Measurements from ENCODE around the gene CNGB1.

The CNGB1 gene

GRCh38 chr16:57894390-57895080 lies 76.4 kb downstream of the CNGB1 start:
- Histone ChIP-seq H3K27me3 (ENCODE audit: control insufficient read depth in 3 of 3, insufficient read depth in 3 of 3, low read depth in 1 of 3, low read length in 3 of 3) (peaks cover 0 to 39% (median 0%) of the 10 kb centered on the region in 3 experiments), H3K18ac (ENCODE audit: low read length) (no peak overlapping the region), H3K4ac (ENCODE audit: low read length) (no peak overlapping the region), H3K4me3 (ENCODE audit: low read length in 2 of 2) (no peak overlapping the region), H2BK12ac (ENCODE audit: low read length) (no peak overlapping the region), H3K4me1 (ENCODE audit: control insufficient read depth in 2 of 2, insufficient read depth in 1 of 2, low read depth in 1 of 2, low read length in 2 of 2) (peaks cover 2 to 5% of the 10 kb centered on the region in 2 donors), H3K79me1 (ENCODE audit: low read depth, low read length) (no peaks in the 10 kb centered on the region), H3K36me3 (replicated peaks in 1 of 2; ENCODE audit: control insufficient read depth in 2 of 2, insufficient read depth in 2 of 2, low read length in 2 of 2) (no peaks in the 10 kb centered on the region), H3K9me3 (replicated peaks in 1 of 2; ENCODE audit: control insufficient read depth in 2 of 2, insufficient read depth in 1 of 2, low read depth in 1 of 2, low read length in 2 of 2) (no peaks in the 10 kb centered on the region), H3K23ac (ENCODE audit: low read depth, low read length, poor library complexity) (no peak overlapping the region), H3K27ac (replicated peaks; ENCODE audit: low read length) (no peak overlapping the region), H4K91ac (ENCODE audit: low read depth, low read length, poor library complexity) (no peak overlapping the region), H2BK15ac (ENCODE audit: low read length) (no peak overlapping the region), H4K8ac (ENCODE audit: low read depth, low read length) (no peak overlapping the region), H3K4me2 (ENCODE audit: insufficient read depth, low read length, poor library complexity, severe bottlenecking) (no peak overlapping the region), H3K9ac (ENCODE audit: low read depth, low read length, poor library complexity) (no peak overlapping the region), H2BK5ac (ENCODE audit: low read length) (no peak overlapping the region), H2BK120ac (ENCODE audit: low read depth, low read length) (no peak overlapping the region), H2AK5ac (ENCODE audit: low read depth, low read length) (no peak overlapping the region), H2AFZ (ENCODE audit: low read length) (no peak overlapping the region), H3K14ac (ENCODE audit: low read length) (no peak overlapping the region)
- WGBS, 2 donors (ENCODE audit: extremely low coverage in 2 of 2, insufficient read length in 2 of 2, insufficient replicate concordance in 1 of 2), result no CpG with 5 or more reads among the region's 10 CpGs
- no peak for DNase-seq (ENCODE audit: low spot score)

GRCh38 chr16:57893559-57894389 lies 77.2 kb downstream of the CNGB1 start:
- peaks cover 2 to 4% of the 10 kb centered on the region in 2 donors for H3K4me1 ChIP-seq (ENCODE audit: control insufficient read depth in 2 of 2, insufficient read depth in 1 of 2, low read depth in 1 of 2, low read length in 2 of 2)
- no peak overlapping the region for H3K27ac ChIP-seq (replicated peaks; ENCODE audit: low read length)
- DNase-seq (ENCODE audit: low spot score), result no peak

GRCh38 chr16:57893217-57893558 lies 77.7 kb downstream of the CNGB1 start:
- no peak for DNase-seq (ENCODE audit: low spot score)

More at GRCh38 chr16:57893559-57894389, 77.2 kb downstream of the CNGB1 start:
- Histone ChIP-seq H3K4ac (ENCODE audit: low read length) (no peak overlapping the region), H3K9ac (ENCODE audit: low read depth, low read length, poor library complexity) (no peak overlapping the region), H3K18ac (ENCODE audit: low read length) (no peak overlapping the region), H3K23ac (ENCODE audit: low read depth, low read length, poor library complexity) (no peak overlapping the region), H2BK12ac (ENCODE audit: low read length) (no peak overlapping the region), H2BK5ac (ENCODE audit: low read length) (no peak overlapping the region), H3K4me3 (ENCODE audit: low read length in 2 of 2) (no peak overlapping the region), H2BK15ac (ENCODE audit: low read length) (no peak overlapping the region), H2BK120ac (ENCODE audit: low read depth, low read length) (no peak overlapping the region), H2AK5ac (ENCODE audit: low read depth, low read length) (no peak overlapping the region), H3K14ac (ENCODE audit: low read length) (no peak overlapping the region), H3K79me1 (ENCODE audit: low read depth, low read length) (no peaks in the 10 kb centered on the region), H3K27me3 (ENCODE audit: control insufficient read depth in 3 of 3, insufficient read depth in 3 of 3, low read depth in 1 of 3, low read length in 3 of 3) (peaks cover 0 to 41% (median 0%) of the 10 kb centered on the region in 3 experiments), H2AFZ (ENCODE audit: low read length) (no peak overlapping the region), H3K36me3 (replicated peaks in 1 of 2; ENCODE audit: control insufficient read depth in 2 of 2, insufficient read depth in 2 of 2, low read length in 2 of 2) (no peaks in the 10 kb centered on the region), H3K4me2 (ENCODE audit: insufficient read depth, low read length, poor library complexity, severe bottlenecking) (no peak overlapping the region), H3K9me3 (replicated peaks in 1 of 2; ENCODE audit: control insufficient read depth in 2 of 2, insufficient read depth in 1 of 2, low read depth in 1 of 2, low read length in 2 of 2) (no peaks in the 10 kb centered on the region), H4K8ac (ENCODE audit: low read depth, low read length) (no peak overlapping the region), H4K91ac (ENCODE audit: low read depth, low read length, poor library complexity) (no peak overlapping the region)
- WGBS, 2 donors (ENCODE audit: extremely low coverage in 2 of 2, insufficient read length in 2 of 2, insufficient replicate concordance in 1 of 2), result no CpG with 5 or more reads among the region's 17 CpGs

GRCh38 chr16:57892447-57893096 lies 78.4 kb downstream of the CNGB1 start:
- Histone ChIP-seq H3K27ac (replicated peaks; ENCODE audit: low read length) (no peak overlapping the region), H3K14ac (ENCODE audit: low read length) (no peak overlapping the region), H2BK5ac (ENCODE audit: low read length) (no peak overlapping the region), H3K9me3 (replicated peaks in 1 of 2; ENCODE audit: control insufficient read depth in 2 of 2, insufficient read depth in 1 of 2, low read depth in 1 of 2, low read length in 2 of 2) (no peaks in the 10 kb centered on the region), H2AFZ (ENCODE audit: low read length) (no peak overlapping the region), H3K4me1 (ENCODE audit: control insufficient read depth in 2 of 2, insufficient read depth in 1 of 2, low read depth in 1 of 2, low read length in 2 of 2) (peaks cover 2 to 3% of the 10 kb centered on the region in 2 donors), H2AK5ac (ENCODE audit: low read depth, low read length) (no peak overlapping the region), H2BK15ac (ENCODE audit: low read length) (no peak overlapping the region), H3K36me3 (replicated peaks in 1 of 2; ENCODE audit: control insufficient read depth in 2 of 2, insufficient read depth in 2 of 2, low read length in 2 of 2) (no peaks in the 10 kb centered on the region), H3K18ac (ENCODE audit: low read length) (peak overlapping the region; percentile 11), H3K79me1 (ENCODE audit: low read depth, low read length) (no peaks in the 10 kb centered on the region), H2BK12ac (ENCODE audit: low read length) (no peak overlapping the region), H4K8ac (ENCODE audit: low read depth, low read length) (no peak overlapping the region), H3K27me3 (ENCODE audit: control insufficient read depth in 3 of 3, insufficient read depth in 3 of 3, low read depth in 1 of 3, low read length in 3 of 3) (peaks cover 0 to 46% (median 0%) of the 10 kb centered on the region in 3 experiments), H3K9ac (ENCODE audit: low read depth, low read length, poor library complexity) (no peak overlapping the region), H3K4me2 (ENCODE audit: insufficient read depth, low read length, poor library complexity, severe bottlenecking) (no peak overlapping the region), H2BK120ac (ENCODE audit: low read depth, low read length) (no peak overlapping the region), H3K4me3 (ENCODE audit: low read length in 2 of 2) (no peak overlapping the region), H3K4ac (ENCODE audit: low read length) (no peak overlapping the region), H3K23ac (ENCODE audit: low read depth, low read length, poor library complexity) (peak overlapping the region; percentile 11), H4K91ac (ENCODE audit: low read depth, low read length, poor library complexity) (no peak overlapping the region)
- DNase-seq (ENCODE audit: low spot score), result no peak
- WGBS, 2 donors (ENCODE audit: extremely low coverage in 2 of 2, insufficient read length in 2 of 2, insufficient replicate concordance in 1 of 2), result no CpG with 5 or more reads among the region's 10 CpGs

More at GRCh38 chr16:57893217-57893558, 77.7 kb downstream of the CNGB1 start:
- H3K4me3 ChIP-seq (ENCODE audit: low read length in 2 of 2), result no peak overlapping the region
- H3K36me3 ChIP-seq (replicated peaks in 1 of 2; ENCODE audit: control insufficient read depth in 2 of 2, insufficient read depth in 2 of 2, low read length in 2 of 2), result no peaks in the 10 kb centered on the region
- H3K4me1 ChIP-seq (ENCODE audit: control insufficient read depth in 2 of 2, insufficient read depth in 1 of 2, low read depth in 1 of 2, low read length in 2 of 2), result peaks cover 2 to 3% of the 10 kb centered on the region in 2 donors
- H3K4me2 ChIP-seq (ENCODE audit: insufficient read depth, low read length, poor library complexity, severe bottlenecking), result no peak overlapping the region
- H3K27me3 ChIP-seq (ENCODE audit: control insufficient read depth in 3 of 3, insufficient read depth in 3 of 3, low read depth in 1 of 3, low read length in 3 of 3), result peaks cover 0 to 40% (median 0%) of the 10 kb centered on the region in 3 experiments
- no peak overlapping the region for H2AFZ ChIP-seq (ENCODE audit: low read length)
- H3K18ac ChIP-seq (ENCODE audit: low read length), result no peak overlapping the region
- no peaks in the 10 kb centered on the region for H3K79me1 ChIP-seq (ENCODE audit: low read depth, low read length)
- H3K27ac ChIP-seq (replicated peaks; ENCODE audit: low read length), result no peak overlapping the region
- H3K9me3 ChIP-seq (replicated peaks in 1 of 2; ENCODE audit: control insufficient read depth in 2 of 2, insufficient read depth in 1 of 2, low read depth in 1 of 2, low read length in 2 of 2), result no peaks in the 10 kb centered on the region
- no peak overlapping the region for H2BK5ac ChIP-seq (ENCODE audit: low read length)
- no peak overlapping the region for H3K23ac ChIP-seq (ENCODE audit: low read depth, low read length, poor library complexity)
- no peak overlapping the region for H2AK5ac ChIP-seq (ENCODE audit: low read depth, low read length)
- WGBS, 2 donors (ENCODE audit: extremely low coverage in 2 of 2, insufficient read length in 2 of 2, insufficient replicate concordance in 1 of 2), result no CpG with 5 or more reads among the region's 5 CpGs
- H3K9ac ChIP-seq (ENCODE audit: low read depth, low read length, poor library complexity), result no peak overlapping the region
- H2BK15ac ChIP-seq (ENCODE audit: low read length), result no peak overlapping the region
- no peak overlapping the region for H2BK120ac ChIP-seq (ENCODE audit: low read depth, low read length)
- H4K8ac ChIP-seq (ENCODE audit: low read depth, low read length), result no peak overlapping the region
- no peak overlapping the region for H2BK12ac ChIP-seq (ENCODE audit: low read length)
- H3K4ac ChIP-seq (ENCODE audit: low read length), result no peak overlapping the region
- no peak overlapping the region for H3K14ac ChIP-seq (ENCODE audit: low read length)
- no peak overlapping the region for H4K91ac ChIP-seq (ENCODE audit: low read depth, low read length, poor library complexity)
